Fibroblast of mammary gland (primary cell): ENCODE measurements around the gene MEP1B.

Experiments used
- DNase-seq: peaks from one replicate; pipeline ENCODE4 v3.0.0-alpha.2; 2010; ENCODE audit warnings: low read depth
- H3K4me3 ChIP-seq: 2 replicates; pipeline ENCODE4 v1.5.1; 2011; ENCODE audit warnings: low read depth, mild to moderate bottlenecking, low read length, moderate library complexity; ENCODE audit not compliant: control insufficient read depth
- TF ChIP-seq, protein P1 (sequence below): conservative IDR thresholded peaks from 2 replicates; pipeline ENCODE4 v1.5.1; 2011; ENCODE audit warnings: low read depth, low read length, inconsistent platforms; ENCODE audit not compliant: control insufficient read depth, insufficient read depth

MEP1B gene

DNA sequence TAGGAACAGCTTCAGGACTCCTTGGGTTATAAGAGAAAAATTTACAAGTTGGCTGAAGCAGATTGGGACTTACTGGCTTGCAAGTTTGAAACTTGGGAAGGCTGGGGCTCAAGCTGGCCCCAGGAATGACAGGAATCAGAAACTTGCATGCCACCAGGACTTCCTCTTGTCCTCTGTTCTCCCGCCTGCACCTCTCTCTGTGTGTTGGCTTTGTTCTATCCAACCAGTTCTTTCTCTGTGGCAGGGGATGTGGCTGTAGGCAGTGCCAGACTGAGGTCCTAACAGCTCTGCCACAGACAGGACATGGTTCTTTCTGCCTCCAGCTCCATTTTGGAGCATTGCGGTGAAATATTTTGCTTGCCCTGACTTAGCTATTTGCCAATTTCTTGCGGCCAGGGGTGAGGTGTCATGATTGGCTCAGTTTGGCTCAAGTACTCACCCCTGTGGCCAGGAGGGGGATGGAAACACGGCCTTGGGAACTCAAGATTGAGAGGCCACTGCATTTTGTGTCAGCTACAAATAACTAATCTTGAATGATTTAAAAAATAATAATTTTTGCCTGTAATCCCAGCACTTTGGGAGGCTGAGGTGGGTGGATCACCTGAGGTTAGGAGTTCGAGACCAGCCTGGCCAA is 48.9 kb downstream of the MEP1B start:
- TF ChIP-seq, protein P1, sequence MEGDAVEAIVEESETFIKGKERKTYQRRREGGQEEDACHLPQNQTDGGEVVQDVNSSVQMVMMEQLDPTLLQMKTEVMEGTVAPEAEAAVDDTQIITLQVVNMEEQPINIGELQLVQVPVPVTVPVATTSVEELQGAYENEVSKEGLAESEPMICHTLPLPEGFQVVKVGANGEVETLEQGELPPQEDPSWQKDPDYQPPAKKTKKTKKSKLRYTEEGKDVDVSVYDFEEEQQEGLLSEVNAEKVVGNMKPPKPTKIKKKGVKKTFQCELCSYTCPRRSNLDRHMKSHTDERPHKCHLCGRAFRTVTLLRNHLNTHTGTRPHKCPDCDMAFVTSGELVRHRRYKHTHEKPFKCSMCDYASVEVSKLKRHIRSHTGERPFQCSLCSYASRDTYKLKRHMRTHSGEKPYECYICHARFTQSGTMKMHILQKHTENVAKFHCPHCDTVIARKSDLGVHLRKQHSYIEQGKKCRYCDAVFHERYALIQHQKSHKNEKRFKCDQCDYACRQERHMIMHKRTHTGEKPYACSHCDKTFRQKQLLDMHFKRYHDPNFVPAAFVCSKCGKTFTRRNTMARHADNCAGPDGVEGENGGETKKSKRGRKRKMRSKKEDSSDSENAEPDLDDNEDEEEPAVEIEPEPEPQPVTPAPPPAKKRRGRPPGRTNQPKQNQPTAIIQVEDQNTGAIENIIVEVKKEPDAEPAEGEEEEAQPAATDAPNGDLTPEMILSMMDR: no peak
- DNase-seq: no peak
- no peak overlapping the region for H3K4me3 ChIP-seq

DNA sequence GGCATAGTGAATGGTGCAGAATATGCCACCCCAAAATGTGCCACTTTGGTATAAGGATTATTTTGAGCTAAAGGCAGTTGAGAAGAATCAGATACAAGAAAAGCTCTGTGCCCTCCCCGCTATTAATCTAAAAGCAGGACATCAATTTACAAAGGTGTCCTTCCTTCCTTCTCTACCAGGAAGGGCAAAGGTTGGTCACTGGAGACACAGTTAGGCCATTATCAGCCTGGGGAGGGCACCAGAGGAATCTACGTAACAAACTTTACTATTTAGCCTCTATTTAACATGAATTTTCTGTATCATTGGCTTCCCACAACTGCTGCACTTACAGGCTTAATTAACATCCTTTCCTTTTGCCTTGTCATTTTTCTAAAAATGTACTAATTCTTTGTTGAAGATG is 52.6 kb downstream of the MEP1B start:
- TF ChIP-seq, protein P1: no peak
- DNase-seq: no peak
- no peak overlapping the region for H3K4me3 ChIP-seq

DNA sequence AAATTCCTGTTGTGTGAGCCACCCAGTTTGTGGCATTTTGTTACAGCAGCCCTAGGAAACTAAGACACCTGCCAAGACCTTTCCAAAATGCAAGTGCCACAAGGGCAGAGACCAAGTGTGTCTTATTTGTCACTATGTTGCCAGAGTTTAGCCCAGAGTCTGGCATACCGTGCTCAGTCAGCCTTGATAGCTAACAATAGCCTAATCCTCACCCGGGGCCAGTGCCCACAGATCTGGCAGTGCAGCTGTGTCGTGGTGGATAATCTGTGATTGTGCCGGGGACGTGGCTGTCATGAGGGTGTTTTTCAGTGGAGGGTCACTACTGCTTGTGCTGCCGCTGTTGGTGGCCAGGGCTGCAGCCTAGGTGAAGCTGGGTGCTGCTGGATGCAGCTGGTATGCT is 53.5 kb downstream of the MEP1B start:
- TF ChIP-seq, protein P1: no peak
- no peak for DNase-seq
- H3K4me3 ChIP-seq: no peak overlapping the region

DNA sequence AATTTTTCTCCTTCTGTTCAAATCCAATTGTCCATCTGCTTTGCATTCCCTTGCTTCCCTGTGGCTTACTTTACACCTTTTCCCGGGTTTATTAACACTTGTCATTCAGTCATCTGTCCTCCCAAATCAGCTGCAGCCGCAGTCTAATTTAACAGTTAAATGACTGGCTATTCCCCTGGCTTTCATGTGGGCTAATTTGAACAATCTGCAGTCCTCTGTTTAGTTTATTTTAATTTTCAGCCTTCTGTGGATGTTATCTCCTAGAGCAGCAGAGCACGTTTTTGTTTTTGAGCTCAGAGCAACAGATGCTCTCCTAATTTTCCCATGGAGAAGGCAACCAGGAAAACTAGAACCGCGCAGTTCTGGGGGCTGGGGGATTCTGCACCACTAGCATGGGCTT is 55.0 kb downstream of the MEP1B start:
- TF ChIP-seq, protein P1: no peak
- no peak overlapping the region for H3K4me3 ChIP-seq
- DNase-seq: no peak

DNA sequence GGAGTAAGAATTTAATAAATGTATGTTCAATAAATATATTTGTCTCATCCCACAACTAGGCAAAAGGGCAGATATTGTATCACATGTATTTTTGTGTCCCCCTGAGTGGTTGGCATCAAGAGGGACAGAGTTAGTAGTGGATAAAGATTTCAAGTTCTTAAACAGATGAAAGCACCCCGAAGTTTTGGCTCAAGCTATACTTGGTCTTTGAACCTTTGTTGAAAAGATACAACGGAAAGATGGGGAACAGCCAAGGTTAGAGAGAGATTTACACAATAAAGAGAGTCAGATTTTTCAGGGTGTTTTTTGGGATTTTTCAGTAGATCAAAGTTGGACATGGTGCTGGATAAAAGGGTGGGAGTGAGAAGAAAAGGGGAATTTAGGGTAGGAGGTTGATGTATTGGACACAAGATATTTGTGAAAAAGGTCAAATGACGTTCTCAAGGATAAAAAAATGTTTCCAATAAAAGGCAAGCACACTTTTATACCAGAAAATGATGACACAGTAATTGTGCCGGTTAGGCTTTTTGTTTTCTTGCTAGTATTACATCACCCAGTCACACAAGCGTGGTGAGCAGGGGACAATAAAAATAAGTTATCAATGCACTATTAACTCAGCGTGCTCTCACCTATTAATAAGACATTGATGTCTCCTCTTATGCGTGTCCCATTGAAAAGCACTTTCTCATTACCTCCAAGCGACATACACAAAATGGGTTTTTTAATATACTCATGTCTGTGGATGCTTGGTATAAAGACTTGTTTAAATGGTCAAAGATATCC is 59.5 kb downstream of the MEP1B start:
- H3K4me3 ChIP-seq: no peak overlapping the region
- TF ChIP-seq, protein P1: no peak
- no peak for DNase-seq

DNA sequence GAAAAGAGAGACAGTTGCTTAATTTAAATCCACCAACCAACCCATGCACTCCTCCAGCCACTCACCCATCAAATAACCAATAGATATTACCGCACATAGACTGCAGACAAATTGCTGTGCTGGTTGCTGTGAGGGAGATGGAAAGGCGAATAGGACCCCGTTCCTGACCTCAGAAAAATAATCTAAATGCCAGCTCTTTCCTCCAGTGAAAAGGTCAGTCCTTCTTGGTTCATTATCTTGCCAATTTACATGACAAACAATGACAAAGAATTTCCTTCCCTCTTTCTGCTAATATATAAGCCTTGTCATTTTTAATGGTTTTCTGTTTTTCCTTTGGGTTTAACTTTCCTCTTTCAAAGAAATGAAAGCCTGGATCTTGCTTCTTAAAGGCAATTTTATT is 61.6 kb downstream of the MEP1B start:
- H3K4me3 ChIP-seq: no peak overlapping the region
- DNase-seq: no peak
- TF ChIP-seq, protein P1: no peak
